Measurements from ENCODE around the gene TRIM72. TPM values are rescaled to one million over a fixed set of nuclear protein-coding genes. Genes with fewer than 3 reads are reported as not detected.

Gene TRIM72
- total RNA-seq, 1 donor from 2014 or later, result 45.4 TPM

DNA sequence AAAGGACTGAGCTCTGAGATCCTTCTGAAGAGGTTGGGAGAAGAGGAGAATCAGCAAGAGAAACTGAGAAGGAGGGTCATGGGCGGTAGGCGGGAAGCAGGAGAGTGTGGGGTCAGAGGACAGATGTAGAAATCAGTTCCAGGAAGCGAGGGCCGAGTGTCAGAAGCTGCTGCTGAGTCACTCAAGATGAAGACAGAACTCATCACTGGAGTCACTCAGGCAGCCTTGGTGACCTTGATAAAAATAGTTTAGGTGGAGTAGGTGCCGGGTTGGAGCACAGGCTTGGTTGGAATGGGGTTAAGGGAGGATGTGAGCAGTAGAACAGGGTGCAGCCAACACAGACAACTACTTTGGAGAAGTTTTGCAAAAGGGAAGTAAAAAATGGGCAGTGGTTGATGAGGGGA is 39.7 kb downstream of the TRIM72 start:
- Histone ChIP-seq H3K27ac (ENCODE audit: low read depth, low read length) (no peak overlapping the region), H3K27me3 (ENCODE audit: control insufficient read depth in 3 of 3, insufficient read depth in 3 of 3, low read length in 3 of 3) (peaks cover 0 to 3% (median 0%) of the 10 kb centered on the region in 3 donors)

DNA sequence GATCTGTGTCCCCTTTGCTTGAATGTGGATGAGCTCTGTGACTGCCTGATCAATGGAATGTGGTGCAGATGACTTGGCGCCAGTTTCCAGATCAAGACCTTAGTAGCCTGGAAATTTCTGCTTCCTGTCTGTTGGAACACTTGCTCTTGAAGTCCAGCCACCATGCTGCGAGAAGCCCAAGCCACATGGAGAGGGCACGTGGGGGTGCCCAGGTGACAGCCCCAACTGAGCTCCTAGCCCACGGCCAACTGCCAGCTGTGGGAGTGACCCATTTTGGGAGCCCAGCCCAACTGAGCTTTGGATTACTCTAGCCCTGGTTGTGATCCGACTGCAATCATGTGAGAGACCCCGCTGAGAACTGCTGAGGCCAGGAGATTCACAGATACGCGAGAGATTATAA is 42.5 kb downstream of the TRIM72 start:
- Histone ChIP-seq H3K27me3 (ENCODE audit: control insufficient read depth in 3 of 3, insufficient read depth in 3 of 3, low read length in 3 of 3) (no peaks in the 10 kb centered on the region), H3K36me3 (ENCODE audit: control insufficient read depth in 3 of 3, insufficient read depth in 3 of 3, low read length in 3 of 3) (no peaks in the 10 kb centered on the region), H3K9ac (ENCODE audit: low read depth in 1 of 3, low read length in 3 of 3) (no peak overlapping the region), H3K4me3 (ENCODE audit: low read length in 3 of 3) (no peak overlapping the region), H3K9me3 (ENCODE audit: control insufficient read depth in 3 of 3, low read length in 3 of 3) (no peaks in the 10 kb centered on the region), H3K27ac (ENCODE audit: low read depth, low read length) (no peak overlapping the region), H3K4me1 (ENCODE audit: control insufficient read depth in 3 of 3, insufficient read depth in 3 of 3, low read length in 3 of 3) (peaks cover 0 to 8% (median 2%) of the 10 kb centered on the region in 3 donors)

More for the DNA sequence above, 39.7 kb downstream of the TRIM72 start:
- H3K4me1 ChIP-seq (ENCODE audit: control insufficient read depth in 3 of 3, insufficient read depth in 3 of 3, low read length in 3 of 3), result peaks cover 0 to 8% (median 2%) of the 10 kb centered on the region in 3 donors
- H3K36me3 ChIP-seq (ENCODE audit: control insufficient read depth in 3 of 3, insufficient read depth in 3 of 3, low read length in 3 of 3), result no peaks in the 10 kb centered on the region
- H3K9ac ChIP-seq (ENCODE audit: low read depth in 1 of 3, low read length in 3 of 3), result no peak overlapping the region
- H3K4me3 ChIP-seq (ENCODE audit: low read length in 3 of 3), result no peak overlapping the region
- H3K9me3 ChIP-seq (ENCODE audit: control insufficient read depth in 3 of 3, low read length in 3 of 3), result no peaks in the 10 kb centered on the region

DNA sequence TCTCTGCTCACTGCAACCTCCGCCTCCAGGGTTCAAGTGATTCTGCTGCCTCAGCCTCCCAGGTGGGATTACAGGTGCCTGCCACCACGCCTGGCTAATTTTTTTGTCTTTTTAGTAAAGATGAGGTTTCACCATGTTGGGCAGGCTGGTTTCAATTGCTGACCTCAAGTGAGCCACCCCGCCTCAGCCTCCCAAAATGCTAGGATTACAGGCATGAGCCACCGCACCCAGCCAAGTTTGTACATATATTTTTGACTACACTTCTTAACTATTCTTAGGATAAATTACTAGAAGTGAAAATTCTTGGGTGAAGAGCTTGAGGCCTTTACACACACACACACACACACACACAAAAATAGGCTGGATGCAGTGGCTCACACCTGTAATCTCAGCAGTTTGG is 44.4 kb downstream of the TRIM72 start:
- no peaks in the 10 kb centered on the region for H3K27me3 ChIP-seq (ENCODE audit: control insufficient read depth in 3 of 3, insufficient read depth in 3 of 3, low read length in 3 of 3)
- no peaks in the 10 kb centered on the region for H3K36me3 ChIP-seq (ENCODE audit: control insufficient read depth in 3 of 3, insufficient read depth in 3 of 3, low read length in 3 of 3)
- no peak overlapping the region for H3K9ac ChIP-seq (ENCODE audit: low read depth in 1 of 3, low read length in 3 of 3)
- peaks cover 0 to 4% (median 2%) of the 10 kb centered on the region in 3 donors for H3K4me1 ChIP-seq (ENCODE audit: control insufficient read depth in 3 of 3, insufficient read depth in 3 of 3, low read length in 3 of 3)
- H3K9me3 ChIP-seq (ENCODE audit: control insufficient read depth in 3 of 3, low read length in 3 of 3), result no peaks in the 10 kb centered on the region
- H3K4me3 ChIP-seq (ENCODE audit: low read length in 3 of 3), result no peak overlapping the region
- no peak overlapping the region for H3K27ac ChIP-seq (ENCODE audit: low read depth, low read length)

DNA sequence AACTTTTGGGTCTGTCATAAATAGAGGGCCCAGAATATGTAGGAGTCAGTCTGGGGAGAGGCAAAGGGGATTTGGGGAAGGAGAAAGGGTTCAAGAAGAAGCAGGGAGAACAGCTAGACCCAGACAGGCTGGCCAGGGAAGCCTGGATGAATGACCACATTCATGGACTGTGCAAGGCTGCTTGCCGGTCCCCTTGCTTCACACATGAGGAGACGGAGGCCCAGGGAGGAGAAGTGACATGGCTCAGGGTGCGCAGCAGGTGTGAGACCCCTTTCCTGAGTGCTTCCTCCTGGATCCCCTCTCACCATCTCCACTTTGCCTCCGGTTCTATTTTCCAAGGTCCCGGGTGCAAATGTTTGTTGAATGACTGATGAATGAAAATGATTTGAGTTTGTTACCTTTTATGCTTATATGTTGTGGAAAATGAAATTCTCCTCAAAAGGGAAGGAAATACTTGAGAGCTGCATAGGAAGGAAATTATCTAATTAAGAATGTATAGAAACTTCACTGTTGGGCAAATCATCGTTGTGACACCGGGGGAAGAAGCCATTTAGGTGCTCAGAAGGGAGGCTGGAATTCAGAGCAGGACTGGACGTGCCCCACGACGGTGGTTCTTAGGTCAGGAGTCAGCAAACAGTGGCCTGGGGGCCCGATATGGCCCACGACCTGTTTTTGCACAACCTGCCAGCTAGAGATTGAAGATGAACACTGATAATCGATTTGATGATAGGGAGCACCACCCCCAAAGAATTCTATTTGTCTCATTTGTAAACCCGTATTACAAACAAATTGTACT is 46.4 kb downstream of the TRIM72 start:
- Histone ChIP-seq H3K4me1 (ENCODE audit: control insufficient read depth in 3 of 3, insufficient read depth in 3 of 3, low read length in 3 of 3) (no peaks in the 10 kb centered on the region), H3K4me3 (ENCODE audit: low read length in 3 of 3) (peak overlapping the region; percentile 22 to 32 (median 30)), H3K36me3 (ENCODE audit: control insufficient read depth in 3 of 3, insufficient read depth in 3 of 3, low read length in 3 of 3) (no peaks in the 10 kb centered on the region), H3K9ac (ENCODE audit: low read depth in 1 of 3, low read length in 3 of 3) (no peak overlapping the region), H3K9me3 (ENCODE audit: control insufficient read depth in 3 of 3, low read length in 3 of 3) (no peaks in the 10 kb centered on the region), H3K27me3 (ENCODE audit: control insufficient read depth in 3 of 3, insufficient read depth in 3 of 3, low read length in 3 of 3) (peaks cover 0 to 1% (median under 1%) of the 10 kb centered on the region in 3 donors), H3K27ac (ENCODE audit: low read depth, low read length) (no peak overlapping the region)

DNA sequence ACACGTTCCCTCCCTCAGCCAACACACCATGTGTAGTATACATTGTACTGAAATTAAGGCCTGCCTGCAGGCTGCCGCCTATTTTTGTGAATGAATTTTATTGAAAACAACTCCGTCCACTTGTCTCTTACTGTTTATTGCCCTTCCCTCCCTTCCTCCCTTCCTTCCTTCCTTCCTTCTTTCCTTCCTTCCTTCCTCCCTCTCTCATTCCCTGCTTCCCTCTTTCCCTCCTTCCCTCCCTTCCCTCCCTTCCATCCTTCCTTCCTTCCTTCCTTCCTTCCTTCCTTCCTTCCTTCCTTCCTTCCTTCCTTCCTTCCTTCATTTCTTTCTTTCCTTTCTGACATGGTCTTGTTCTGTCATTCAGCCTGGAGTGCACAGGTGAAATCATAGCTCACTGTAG is 48.2 kb downstream of the TRIM72 start:
- Histone ChIP-seq H3K4me1 (ENCODE audit: control insufficient read depth in 3 of 3, insufficient read depth in 3 of 3, low read length in 3 of 3) (no peaks in the 10 kb centered on the region), H3K27me3 (ENCODE audit: control insufficient read depth in 3 of 3, insufficient read depth in 3 of 3, low read length in 3 of 3) (peaks cover 0 to 7% (median 4%) of the 10 kb centered on the region in 3 donors)

DNA sequence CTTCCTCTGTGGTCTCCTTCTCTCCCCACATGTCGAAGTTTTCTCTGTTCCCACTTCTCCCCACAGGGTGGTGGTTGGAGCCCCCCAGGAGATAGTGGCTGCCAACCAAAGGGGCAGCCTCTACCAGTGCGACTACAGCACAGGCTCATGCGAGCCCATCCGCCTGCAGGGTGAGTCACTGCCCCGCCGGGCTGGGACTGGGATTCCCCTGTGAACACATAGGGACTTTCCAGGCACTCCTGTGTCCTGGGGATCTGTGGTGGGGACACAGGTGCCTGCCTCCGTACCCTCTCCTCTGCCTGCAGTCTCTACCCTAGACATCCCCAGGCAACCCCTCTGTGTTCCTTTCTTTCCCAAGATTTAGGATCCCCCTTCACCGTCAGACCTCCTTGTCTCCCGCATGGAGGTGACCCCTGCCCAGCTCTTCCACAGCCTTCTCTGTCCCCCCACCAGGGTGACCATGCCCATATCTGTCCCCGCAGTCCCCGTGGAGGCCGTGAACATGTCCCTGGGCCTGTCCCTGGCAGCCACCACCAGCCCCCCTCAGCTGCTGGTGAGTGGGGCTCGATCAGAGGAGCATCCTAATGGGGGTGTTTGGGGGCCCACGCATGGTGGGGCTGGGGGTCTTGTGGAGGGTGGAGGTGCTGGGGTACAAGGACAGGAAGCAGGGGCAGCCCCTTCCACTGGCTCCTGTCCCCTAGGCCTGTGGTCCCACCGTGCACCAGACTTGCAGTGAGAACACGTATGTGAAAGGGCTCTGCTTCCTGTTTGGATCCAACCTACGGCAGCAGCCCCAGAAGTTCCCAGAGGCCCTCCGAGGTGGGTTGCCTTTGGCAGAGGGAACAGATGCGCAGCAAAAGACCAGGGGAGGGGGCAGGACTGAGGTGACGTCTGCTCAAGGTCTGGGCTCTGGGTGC is 51.7 kb downstream of the TRIM72 start:
- peaks cover 0 to 7% (median 4%) of the 10 kb centered on the region in 3 donors for H3K27me3 ChIP-seq (ENCODE audit: control insufficient read depth in 3 of 3, insufficient read depth in 3 of 3, low read length in 3 of 3)
- no peaks in the 10 kb centered on the region for H3K36me3 ChIP-seq (ENCODE audit: control insufficient read depth in 3 of 3, insufficient read depth in 3 of 3, low read length in 3 of 3)
- H3K9ac ChIP-seq (ENCODE audit: low read depth in 1 of 3, low read length in 3 of 3), result no peak overlapping the region
- H3K4me3 ChIP-seq (ENCODE audit: low read length in 3 of 3), result no peak overlapping the region
- no peaks in the 10 kb centered on the region for H3K9me3 ChIP-seq (ENCODE audit: control insufficient read depth in 3 of 3, low read length in 3 of 3)
- H3K4me1 ChIP-seq (ENCODE audit: control insufficient read depth in 3 of 3, insufficient read depth in 3 of 3, low read length in 3 of 3), result no peaks in the 10 kb centered on the region
- H3K27ac ChIP-seq (ENCODE audit: low read depth, low read length), result no peak overlapping the region

More for the DNA sequence above, 48.2 kb downstream of the TRIM72 start:
- Histone ChIP-seq H3K9me3 (ENCODE audit: control insufficient read depth in 3 of 3, low read length in 3 of 3) (no peaks in the 10 kb centered on the region), H3K36me3 (ENCODE audit: control insufficient read depth in 3 of 3, insufficient read depth in 3 of 3, low read length in 3 of 3) (no peaks in the 10 kb centered on the region), H3K9ac (ENCODE audit: low read depth in 1 of 3, low read length in 3 of 3) (no peak overlapping the region), H3K27ac (ENCODE audit: low read depth, low read length) (no peak overlapping the region), H3K4me3 (ENCODE audit: low read length in 3 of 3) (no peak overlapping the region)

DNA sequence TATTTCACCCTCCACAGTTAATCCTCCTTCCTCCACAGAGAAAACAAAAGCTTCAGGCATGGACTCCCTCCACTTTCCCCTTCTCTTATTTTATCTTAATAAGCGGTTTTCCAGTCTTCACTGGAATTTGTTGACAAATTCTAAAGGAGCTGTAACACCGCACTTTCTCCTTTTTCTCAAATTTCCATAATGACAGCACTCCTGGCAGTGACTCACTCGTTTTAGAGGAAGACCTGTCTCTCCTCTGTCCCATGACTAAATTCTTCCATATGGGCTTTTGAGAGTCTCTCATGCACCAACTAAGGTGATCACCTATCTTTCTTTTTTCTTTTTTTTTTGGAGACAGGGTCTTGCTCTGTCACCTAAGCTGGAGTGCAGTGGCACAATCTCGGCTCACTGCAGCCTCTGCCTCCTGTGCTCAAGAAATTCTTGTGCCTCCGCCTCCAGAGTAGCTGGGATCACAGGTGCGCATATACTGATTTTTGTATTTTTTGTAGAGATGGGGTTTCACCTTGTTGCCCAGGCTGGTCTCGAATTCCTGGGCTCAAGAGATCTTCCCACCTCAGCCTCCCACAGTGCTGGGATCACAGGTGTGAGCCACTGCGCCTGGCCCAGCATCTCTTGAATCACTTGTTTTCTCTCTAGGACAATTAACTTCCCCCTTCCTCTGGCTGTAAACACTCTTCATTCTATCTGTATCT is 53.6 kb downstream of the TRIM72 start:
- Histone ChIP-seq H3K27me3 (ENCODE audit: control insufficient read depth in 3 of 3, insufficient read depth in 3 of 3, low read length in 3 of 3) (peaks cover 0 to 10% (median 9%) of the 10 kb centered on the region in 3 donors), H3K9me3 (ENCODE audit: control insufficient read depth in 3 of 3, low read length in 3 of 3) (no peaks in the 10 kb centered on the region), H3K36me3 (ENCODE audit: control insufficient read depth in 3 of 3, insufficient read depth in 3 of 3, low read length in 3 of 3) (no peaks in the 10 kb centered on the region), H3K9ac (ENCODE audit: low read depth in 1 of 3, low read length in 3 of 3) (no peak overlapping the region), H3K27ac (ENCODE audit: low read depth, low read length) (no peak overlapping the region), H3K4me3 (ENCODE audit: low read length in 3 of 3) (no peak overlapping the region), H3K4me1 (ENCODE audit: control insufficient read depth in 3 of 3, insufficient read depth in 3 of 3, low read length in 3 of 3) (no peaks in the 10 kb centered on the region)

DNA sequence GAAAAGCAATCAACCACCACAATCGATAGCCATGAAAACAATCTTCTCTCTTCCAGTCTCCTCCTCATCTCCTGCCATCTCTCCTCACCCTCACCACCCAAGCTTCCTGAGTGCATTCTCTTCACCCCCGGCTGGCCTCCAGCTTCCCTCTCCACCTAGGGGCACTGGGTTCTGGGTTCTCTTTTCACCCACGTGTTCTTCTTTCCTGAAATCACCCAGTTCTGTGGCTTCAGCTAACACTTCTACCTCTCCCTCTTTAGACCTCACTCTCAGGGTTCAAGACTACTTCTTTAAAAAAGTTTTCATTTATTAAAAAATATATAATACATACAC is 54.1 kb downstream of the TRIM72 start:
- no peaks in the 10 kb centered on the region for H3K36me3 ChIP-seq (ENCODE audit: control insufficient read depth in 3 of 3, insufficient read depth in 3 of 3, low read length in 3 of 3)
- no peaks in the 10 kb centered on the region for H3K9me3 ChIP-seq (ENCODE audit: control insufficient read depth in 3 of 3, low read length in 3 of 3)
- peaks cover 0 to 10% (median 9%) of the 10 kb centered on the region in 3 donors for H3K27me3 ChIP-seq (ENCODE audit: control insufficient read depth in 3 of 3, insufficient read depth in 3 of 3, low read length in 3 of 3)
- H3K27ac ChIP-seq (ENCODE audit: low read depth, low read length), result no peak overlapping the region
- no peaks in the 10 kb centered on the region for H3K4me1 ChIP-seq (ENCODE audit: control insufficient read depth in 3 of 3, insufficient read depth in 3 of 3, low read length in 3 of 3)
- no peak overlapping the region for H3K9ac ChIP-seq (ENCODE audit: low read depth in 1 of 3, low read length in 3 of 3)
- H3K4me3 ChIP-seq (ENCODE audit: low read length in 3 of 3), result no peak overlapping the region

DNA sequence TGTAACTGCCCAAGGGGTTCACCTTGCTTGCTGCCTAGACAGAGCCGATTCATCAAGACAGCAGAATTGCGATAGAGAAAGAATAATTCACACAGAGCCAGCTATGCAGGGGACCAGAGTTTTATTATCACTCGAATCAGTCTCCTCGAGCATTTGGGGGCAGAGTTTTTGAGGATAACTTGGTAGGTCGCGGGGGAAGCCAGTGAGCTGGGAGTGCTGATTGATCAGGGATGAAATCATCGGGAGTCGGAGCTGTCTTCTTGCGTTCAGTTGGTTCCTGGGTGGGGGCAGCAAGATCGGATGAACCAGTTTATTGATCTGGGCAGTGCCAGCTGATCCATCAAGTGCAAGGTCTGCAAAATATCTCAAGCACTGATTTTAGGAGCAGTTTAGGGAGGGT is 55.0 kb downstream of the TRIM72 start:
- Histone ChIP-seq H3K27ac (ENCODE audit: low read depth, low read length) (no peak overlapping the region), H3K4me3 (ENCODE audit: low read length in 3 of 3) (no peak overlapping the region), H3K27me3 (ENCODE audit: control insufficient read depth in 3 of 3, insufficient read depth in 3 of 3, low read length in 3 of 3) (peaks cover 0 to 10% (median 9%) of the 10 kb centered on the region in 3 donors), H3K4me1 (ENCODE audit: control insufficient read depth in 3 of 3, insufficient read depth in 3 of 3, low read length in 3 of 3) (no peaks in the 10 kb centered on the region), H3K9me3 (ENCODE audit: control insufficient read depth in 3 of 3, low read length in 3 of 3) (no peaks in the 10 kb centered on the region), H3K36me3 (ENCODE audit: control insufficient read depth in 3 of 3, insufficient read depth in 3 of 3, low read length in 3 of 3) (no peaks in the 10 kb centered on the region), H3K9ac (ENCODE audit: low read depth in 1 of 3, low read length in 3 of 3) (no peak overlapping the region)
